ENCODE results near the gene FAM135A.
"Not testable (repeated sequence)": the region's sequence is repeated elsewhere in the genome, so short reads cannot be mapped to it uniquely, and the experiment has no call there.

The FAM135A gene

DNA sequence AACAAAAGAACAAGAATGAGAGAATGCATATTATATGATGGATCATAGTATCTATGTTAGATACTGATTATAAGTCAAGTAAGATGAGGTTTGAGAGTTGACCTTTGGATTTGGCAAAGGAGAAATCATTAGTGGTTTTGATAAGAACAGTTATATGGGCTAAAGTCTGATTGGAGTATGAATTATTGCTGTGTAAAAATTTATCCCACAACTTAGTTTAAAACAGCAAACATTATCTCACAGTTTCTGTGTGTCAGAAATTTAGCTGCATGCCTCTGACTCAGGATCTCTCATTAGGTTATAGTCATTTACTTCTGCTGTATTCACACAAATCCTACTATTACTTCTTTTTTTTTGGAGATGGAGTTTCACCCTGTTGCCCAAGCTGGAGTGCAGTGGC, 56.7 kb downstream of the FAM135A start:
- no peak for DNase-seq

DNA sequence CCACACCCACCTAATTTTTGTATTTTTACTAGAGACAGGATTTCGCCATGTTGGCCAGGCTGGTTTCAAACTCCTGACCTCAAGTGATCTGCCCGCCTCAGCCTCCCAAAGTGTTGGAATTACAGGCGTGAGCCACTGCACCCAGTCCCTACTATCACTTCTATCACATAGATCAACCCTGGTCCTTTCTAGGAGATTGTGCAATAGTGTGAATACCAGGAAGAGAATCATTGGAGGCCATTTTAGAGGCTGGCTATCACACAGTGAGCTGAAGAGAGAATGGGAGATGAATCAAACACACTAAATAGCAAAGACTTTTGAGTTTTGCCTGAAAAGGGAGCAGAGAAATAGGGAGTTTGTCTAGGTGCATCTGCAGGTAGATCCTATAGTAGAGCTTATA, 57.2 kb downstream of the FAM135A start:
- not testable (repeated sequence) for DNase-seq

DNA sequence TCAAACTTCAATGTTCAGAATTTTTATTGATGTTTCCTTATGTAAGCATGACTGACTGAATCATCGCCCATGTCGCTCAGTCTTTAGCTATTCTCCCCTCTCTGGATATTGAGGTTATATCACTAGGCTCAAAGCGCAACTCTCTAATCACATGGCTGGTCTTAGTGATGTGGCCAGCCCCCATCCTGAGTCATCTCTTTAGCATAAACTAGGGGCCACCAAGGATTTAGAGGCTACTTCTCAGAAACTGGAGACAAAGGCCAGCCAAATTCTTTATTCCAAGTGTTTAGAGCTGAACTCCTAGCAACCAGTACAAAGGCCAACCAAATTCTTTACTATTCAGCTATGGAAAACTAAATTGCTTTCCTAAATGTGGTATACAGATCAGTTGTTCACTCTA, 61.4 kb downstream of the FAM135A start:
- DNase-seq: peak; percentile 5

DNA sequence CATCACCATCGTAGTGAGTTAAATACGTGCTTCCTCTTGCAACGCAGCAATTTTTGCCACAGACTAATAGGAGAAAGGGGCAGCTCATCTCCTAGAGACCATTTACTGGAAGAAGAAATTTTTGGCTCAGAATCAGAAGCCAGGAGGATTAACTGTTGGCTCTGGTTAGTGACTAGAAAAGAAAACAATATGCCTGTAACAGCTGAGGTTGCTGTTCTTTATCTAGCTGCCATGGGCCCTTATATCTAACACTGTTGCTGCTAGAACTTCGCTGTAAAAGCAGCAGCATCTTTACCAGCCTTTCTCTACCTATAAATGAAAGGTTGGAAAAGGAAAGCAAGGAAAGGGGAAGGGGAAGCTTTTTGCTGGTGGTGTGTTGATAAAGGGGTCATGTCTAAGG, 65.9 kb downstream of the FAM135A start:
- DNase-seq: no peak

DNA sequence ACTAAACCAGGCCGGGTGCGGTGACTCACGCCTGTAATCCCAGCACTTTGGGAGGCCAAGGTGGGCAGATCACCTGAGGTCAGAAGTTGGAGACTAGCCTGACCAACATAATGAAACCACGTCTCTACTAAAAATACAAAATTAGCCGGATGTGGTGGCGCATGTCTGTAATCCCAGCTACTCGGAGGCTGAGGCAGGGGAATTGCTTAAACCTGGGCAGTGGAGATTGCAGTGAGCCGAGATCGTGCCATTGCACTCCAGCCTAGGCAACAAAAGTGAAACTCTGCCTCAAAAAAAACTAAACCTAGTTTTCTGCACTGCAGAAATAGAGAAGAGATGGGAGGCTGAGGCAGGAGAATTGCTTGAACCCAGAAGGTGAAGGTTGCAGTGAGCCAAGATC, 73.3 kb downstream of the FAM135A start:
- DNase-seq: not testable (repeated sequence)

DNA sequence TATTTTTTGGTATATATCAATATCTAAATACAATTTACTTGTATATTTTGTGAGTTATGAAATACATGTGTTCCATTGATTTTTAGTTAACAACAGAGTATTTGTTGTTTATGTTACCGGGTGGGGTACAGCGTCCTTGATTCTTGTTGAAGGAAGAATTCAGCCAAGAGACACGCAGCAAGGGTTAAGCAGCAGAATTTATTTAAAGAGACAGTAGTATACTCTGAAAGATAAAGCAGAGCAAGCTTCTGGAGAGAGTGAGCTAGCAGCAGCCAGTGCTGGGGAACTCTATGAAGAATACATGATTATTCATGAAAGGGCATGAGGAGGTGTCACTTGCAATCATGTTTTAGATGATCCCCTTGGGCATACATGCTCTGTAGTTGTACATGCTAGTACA, 76.1 kb downstream of the FAM135A start:
- DNase-seq: no peak

DNA sequence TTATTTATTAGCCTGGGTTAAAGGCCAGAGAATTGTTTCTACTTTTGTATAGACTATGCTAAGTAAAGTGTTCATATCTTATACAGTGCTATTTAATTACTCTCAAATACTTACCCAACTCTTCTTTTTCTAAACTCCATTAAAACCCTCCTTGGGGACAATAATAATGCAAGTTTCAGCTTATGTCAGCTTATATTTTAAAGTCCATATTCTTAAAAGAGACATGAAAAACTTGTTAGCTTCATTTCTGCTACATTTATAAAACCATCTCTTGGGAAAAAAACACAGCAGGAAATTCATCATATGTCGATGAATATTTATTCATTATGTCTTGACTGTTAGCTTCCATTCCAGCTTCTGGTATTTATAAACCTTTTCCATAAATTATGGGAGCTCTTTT, 81.5 kb downstream of the FAM135A start:
- no peak for DNase-seq

DNA sequence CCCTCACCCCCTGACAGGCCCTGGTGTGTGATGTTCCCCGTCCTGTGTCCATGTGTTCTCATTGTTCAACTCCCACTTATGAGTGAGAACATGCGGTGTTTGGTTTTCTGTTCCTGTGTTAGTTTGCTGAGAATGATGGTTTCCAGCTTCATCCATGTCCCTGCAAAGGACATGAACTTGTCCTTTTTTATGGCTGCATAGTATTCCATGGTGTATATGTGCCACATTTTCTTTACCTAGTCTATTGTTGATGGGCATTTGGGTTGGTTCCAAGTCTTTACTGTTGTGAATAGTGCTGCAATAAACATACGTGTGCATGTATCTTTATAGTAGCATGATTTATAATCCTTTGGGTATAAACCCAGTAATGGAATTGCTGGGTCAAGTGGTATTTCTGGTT, 82.5 kb downstream of the FAM135A start:
- DNase-seq: not testable (repeated sequence)

DNA sequence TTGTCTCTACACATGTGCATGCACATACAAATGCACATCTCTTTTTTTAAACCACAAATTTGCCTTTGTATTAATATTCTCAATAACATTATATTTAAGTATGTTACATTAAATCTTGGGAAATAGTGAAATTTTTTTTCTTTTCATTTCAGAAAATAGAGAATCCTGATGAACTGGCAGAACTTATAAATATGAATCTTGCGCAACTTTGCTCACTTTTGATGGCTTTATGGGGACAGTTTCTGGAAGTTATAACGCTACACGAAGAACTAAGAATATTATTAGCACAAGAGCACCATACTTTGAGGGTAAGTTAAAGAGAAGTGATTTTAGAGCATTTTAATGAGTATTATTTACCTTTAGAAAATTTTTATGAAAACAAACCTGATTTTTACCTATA, 89.2 kb downstream of the FAM135A start:
- no peak for DNase-seq

DNA sequence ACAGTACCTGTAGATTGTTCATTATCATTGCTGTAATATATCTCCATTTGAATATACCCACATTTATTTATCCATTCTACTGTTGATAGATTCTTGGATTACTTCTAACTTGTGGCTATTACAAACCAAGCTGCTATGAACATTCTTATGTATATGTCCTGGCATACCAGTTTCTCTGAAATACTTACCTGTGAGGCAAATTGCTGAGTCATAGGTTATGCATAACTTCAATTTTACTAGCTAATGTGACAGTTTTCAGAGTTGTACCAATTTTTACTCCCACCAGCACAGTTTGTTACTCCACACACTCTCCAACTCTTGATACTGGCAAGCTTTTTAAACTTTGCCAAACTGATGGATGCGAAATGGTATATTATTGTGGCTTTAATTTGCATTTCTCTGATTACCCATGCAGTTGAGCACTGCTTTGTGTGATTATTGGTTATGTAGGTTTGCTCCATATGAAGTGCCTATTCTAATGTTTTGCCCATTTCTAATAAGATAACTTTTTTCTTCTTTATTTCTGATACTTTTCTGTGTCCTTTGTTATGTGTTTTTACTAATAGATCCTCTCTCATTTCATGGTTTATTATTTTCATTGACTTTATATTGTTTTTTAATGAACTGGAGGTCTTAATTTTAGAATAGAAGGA, 90.6 kb downstream of the FAM135A start:
- DNase-seq: no peak

DNA sequence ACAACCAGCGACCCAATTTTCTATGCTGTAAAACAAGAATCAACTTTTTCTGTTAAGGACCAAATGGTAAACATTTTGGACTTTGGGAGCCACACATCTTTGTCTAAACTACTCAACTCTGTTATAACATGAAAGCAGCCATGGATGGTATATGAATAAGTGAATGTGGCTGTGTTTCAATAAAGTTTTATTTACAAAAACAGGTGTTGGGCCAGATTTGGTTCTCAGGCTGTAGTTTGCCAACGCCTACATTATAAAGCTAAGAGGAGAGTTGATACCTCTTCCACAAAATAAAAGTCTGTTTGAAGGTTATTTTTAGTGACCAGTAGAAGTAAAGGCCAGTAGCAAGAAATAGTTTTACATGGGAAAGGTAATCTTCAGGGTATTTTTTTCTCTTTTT, 93.0 kb downstream of the FAM135A start:
- DNase-seq: no peak

DNA sequence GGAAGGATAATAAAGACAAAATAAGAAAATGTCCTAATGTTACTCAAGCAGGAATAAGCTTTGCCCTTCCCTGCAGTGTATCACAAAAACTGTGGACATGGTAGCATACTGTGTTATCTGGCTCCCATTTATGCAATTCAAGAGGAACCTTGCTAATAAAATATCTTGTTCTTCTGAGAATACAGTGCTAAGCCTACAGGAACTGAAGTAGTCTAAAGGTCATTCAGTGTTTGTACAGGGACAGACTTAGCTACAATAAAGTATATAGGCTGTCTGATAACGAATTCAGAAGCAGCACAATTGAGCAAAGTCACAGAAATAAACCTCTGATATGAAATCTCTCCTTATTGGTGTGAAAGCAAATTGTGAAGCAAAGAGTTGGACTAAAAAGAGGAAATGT, 93.9 kb downstream of the FAM135A start:
- no peak for DNase-seq

DNA sequence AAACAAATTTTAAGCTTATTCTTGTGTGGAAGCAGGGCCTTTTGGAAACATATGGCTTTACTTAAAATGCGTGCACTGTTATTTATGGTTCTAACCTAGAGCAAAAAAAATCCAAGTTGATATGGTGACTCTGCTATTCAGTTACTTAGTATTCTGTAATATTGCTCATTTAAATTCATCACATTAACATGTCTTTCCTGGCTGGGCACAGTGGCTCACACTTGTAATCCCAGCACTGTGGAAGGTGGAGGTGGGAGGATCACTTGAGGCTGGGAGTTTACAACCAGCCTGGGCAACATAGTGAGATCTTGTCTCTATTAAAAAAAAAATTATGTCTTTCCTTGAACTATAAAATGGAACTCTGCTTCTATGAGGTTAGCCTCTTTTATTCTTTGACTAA, 95.6 kb downstream of the FAM135A start:
- no peak for DNase-seq

DNA sequence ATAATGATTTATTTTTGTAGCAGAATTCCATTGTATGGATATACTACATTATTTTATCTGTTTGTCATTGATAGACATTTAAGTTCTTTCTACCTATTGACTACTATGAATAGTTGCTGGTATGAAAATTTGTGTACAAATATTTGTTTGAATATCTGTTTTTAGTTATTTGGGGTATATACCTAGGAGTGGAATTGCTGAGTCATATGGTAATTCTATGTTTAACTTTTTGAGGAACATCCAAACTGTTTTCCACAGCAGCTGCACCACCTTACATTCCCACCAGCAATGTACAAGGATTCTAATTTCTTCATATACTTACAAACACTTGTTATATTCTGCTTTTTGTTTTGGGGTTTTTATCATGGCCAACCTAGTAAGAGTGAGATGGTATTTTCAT, 97.3 kb downstream of the FAM135A start:
- DNase-seq: no peak

DNA sequence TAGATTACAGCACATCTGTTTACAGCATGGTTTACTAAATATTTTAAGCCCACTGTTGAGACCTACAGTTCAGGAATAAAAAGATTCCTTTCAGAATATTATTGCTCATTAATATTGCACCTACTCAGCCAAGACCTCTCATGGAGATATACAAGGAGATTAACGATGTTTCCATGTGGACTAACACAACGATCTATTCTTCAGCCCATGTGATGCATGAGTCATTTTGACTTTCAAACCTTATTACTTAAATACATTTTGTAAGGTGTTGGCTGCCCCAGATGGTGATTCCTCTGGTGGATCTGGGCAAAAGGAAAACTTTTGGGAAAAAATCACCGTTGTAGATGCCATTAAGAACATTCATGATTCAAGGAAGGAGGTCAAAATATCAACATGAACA, 105.4 kb downstream of the FAM135A start:
- DNase-seq: no peak

DNA sequence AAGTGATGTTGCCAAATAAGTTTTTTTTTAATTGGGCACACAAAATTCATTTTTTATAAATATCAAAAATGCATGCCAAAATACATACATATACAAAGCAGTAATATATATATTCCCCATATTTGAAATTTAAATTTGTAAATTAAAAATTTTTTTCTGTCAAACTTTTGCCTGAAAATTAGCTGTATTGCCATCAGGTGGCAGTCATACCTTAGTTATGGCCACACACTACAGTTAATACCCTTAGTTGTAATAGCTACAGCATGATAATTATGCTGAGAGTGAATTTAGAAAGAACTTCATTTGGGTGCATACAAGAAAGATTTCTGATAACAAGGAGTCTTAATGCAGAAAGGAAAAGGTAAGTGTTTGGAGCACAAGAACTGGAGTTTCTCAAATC, 107.3 kb downstream of the FAM135A start:
- no peak for DNase-seq

DNA sequence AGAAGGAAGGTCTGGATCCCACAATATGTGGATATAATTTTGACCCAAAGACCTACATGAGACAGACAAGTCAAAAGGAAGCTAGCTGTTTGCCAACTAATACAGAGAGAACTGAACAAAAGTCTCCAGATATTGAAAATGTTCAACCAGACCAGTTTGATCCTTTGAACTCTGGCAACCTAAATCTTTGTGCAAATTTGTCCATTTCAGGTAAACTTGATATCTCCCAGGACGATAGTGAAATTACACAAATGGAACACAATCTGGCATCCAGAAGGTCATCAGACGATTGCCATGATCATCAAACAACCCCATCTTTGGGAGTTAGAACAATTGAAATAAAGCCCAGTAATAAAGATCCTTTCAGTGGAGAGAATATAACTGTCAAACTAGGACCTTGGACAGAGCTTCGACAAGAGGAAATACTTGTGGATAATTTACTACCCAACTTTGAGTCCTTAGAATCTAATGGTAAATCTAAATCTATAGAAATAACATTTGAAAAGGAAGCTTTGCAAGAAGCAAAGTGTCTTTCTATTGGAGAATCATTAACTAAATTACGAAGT, 111.5 kb downstream of the FAM135A start:
- no peak for DNase-seq

DNA sequence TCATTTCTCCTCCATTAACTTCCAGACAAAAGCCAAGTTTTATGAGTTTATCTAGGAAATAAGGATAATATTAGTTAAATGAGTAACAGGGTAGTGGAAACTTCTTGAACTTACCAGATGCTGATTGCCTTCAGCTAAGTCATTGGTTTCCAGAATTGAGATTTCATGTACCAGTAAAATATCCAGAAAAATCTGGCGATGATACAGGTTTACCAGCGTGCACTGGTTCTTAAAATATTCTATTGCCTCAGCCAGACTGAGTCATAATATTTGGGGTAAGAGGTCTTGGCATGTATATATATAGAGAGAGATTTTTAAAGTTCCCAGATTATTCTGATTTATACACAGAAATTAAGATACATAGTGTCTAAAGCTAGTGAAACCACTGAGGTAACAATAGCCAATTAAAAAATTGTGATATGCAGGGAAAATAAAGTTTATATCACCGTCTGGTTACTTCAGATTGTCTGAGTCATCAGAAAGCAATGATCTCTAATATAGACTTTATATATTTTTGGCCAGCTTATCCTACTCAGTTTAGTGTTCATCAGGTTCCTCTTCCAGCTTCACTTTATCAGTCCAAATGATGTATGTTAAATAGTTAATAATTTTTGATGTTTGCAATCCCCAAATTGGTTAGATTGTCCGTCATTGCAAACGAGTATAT, 113.9 kb downstream of the FAM135A start:
- DNase-seq: no peak

DNA sequence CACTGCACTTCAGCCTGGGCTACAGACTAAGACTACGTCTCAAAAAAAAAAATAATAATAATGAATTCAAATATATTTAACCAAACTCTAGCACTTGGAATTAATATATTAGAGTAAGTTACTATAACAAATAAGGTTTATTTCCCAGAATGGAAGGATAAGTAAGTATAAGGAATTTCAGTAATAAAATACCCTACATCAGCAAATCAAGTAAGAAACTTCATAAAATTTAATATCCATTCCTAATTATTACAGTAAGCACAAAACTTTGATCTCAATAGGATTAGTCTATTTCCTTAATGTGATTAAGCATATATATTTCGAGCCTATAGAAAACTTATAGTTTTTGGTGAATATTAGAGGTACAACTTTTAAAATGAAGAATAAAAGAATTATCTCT, 116.7 kb downstream of the FAM135A start:
- DNase-seq: no peak

DNA sequence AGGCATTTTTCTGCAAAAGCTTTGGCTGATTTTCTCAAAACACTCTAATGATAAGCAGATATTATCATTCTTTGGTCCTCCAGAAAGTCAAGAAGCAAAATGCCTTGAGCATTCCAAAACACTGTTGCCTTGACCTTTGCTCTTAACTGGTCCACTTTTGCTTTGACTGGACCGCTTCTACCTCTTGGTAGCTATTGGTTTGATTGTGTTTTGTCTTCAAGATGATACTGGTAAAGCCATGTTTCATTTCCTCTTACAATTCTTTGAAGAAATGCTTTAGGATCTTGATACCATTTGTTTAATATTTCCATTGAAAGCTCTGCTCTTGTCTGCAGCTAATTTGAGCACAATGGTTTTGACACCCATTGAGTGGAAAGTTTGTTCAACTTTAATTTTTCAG, 117.8 kb downstream of the FAM135A start:
- no peak for DNase-seq

DNA sequence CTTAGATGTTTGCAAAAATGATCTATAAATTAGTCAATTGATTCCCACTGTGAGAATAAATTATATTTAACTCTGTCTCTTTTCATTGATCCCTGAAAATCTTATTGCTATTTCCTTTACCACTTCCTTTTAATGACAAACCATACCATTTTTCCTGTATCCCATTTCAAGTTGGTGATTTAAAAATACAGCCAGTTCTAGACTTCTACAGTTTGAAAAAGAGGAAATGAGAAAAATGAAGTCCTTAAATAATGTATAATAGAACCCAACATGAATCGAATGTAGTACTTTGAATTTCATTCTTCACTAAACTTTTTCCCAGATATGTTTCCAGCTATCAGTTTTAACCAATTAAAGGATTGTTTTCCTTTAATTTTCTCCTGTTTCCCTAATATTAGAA, 124.0 kb downstream of the FAM135A start:
- DNase-seq: no peak

DNA sequence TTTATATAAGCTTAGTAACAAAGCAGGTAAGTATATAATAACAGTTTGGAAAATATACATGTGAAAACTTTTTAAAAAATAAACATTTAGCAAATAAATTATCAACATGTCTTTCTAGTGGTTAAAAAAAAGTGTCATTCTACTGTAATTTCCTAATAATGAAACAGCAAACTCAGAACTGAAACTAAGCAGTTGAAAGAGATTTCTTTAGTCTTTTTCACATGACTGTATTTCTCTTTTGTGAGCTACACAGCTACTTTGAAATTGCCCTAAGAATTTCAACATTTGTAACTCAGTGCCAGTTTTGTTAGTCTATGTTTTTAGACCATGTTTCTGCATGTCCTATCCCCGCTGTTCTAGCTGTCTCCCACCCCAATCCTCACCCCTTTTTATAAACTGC, 125.1 kb downstream of the FAM135A start:
- DNase-seq: no peak

DNA sequence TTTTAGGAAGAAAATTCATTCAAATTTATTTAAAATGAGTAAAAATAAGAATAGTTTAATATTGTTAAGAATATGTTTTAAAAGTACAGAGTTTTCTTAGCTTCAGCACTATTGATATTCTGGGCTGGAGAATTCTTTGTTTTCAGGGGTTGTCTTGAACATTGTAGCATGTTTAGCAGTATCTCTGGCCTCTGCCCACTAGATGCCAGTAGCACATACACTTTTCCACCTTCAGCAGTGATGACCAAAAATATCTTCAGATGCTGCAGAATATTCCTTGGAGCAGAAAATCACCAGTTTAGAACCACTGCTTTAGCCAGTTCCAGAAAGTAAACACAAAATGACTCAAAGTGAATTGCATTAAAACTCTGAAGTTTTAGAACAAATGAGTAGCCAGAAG, 134.0 kb downstream of the FAM135A start:
- peak; percentile 58 for DNase-seq

DNA sequence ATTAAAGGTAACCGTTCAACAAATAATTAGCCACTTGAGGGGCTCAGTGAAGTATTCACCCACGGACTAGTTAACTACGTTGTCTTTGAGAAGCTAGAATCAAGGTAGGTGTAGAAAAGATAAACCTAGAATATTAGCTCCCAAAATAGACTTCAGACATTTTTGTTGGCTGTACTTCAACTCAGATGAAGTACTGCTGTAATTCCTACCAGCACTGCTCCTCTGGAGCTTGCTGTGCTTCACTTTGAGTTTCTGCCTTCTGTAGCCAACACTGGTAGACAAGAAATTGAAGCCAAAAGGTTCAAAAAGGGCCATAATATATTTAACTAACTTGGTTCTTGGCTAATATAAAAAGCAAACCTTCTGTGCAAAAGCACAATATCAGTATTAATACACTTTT, 134.6 kb downstream of the FAM135A start:
- DNase-seq: no peak

DNA sequence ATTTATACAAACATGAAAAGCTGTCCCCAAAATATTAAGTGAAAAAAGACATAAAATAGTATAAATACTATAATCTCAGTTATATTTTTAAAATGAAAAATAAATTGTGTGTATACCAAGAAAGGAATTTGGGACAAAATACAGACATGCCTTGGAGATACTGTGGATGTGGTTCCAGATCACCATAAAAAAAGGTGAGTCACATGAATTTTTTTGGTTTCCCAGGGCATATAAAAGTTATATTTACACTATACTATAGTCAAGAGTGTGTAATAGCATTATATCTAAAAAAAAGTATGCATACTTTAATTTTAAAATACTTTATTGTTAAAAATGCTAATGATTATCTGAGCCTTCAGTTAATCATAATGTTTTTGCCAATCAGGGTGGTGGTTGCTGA, 136.0 kb downstream of the FAM135A start:
- no peak for DNase-seq
